HG03439 (cell line): Measurements from ENCODE around the gene TLK1.
"Not testable (repeated sequence)": the region's sequence is repeated elsewhere in the genome, so short reads cannot be mapped to it uniquely, and the experiment has no call there.

Source experiments
- ATAC-seq: cut with Tn5 transposase; IDR thresholded peaks from one replicate; pipeline ENCODE4 v1.9.1; 2021; ENCODE audit warnings: mild to moderate bottlenecking, moderate library complexity; ENCODE audit not compliant: unreplicated experiment

The TLK1 gene

DNA sequence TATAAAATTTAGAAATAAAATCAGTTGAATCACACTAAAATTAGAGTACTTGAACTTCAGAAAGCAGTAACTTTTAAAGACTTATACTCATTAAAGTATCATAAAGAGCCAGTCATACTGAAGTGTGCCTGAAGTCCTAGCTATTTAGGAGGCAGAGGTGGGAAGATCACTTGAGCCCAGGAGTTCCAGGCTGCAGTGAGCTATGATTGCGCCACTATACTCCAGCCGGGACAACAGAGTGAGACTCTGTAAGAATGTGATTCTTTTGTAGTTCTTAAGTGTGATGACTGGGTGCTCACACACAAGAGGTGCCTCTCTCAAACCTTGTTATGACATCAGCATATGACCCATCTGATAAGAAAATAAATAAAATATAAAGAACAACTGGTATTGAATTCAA, 14.6 kb downstream of the TLK1 start:
- ATAC-seq = no peak

DNA sequence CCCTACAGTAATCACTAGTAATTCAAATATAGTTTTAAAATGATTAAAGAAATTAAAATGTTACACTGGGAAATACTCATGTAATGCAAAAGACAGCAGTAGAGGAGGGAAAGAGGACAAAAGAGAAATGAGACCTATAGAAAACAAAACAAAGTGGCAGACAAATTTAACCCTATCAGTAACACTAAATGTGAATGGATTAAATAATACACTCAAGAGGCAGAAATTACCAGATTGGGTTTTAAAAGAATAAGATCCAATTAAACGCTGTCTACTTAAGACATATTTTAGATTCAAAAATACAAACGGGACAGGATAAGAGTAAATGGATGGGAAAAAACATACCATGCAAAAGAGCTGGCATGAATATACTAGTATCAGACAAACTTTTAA, 17.0 kb downstream of the TLK1 start:
- no peak for ATAC-seq

DNA sequence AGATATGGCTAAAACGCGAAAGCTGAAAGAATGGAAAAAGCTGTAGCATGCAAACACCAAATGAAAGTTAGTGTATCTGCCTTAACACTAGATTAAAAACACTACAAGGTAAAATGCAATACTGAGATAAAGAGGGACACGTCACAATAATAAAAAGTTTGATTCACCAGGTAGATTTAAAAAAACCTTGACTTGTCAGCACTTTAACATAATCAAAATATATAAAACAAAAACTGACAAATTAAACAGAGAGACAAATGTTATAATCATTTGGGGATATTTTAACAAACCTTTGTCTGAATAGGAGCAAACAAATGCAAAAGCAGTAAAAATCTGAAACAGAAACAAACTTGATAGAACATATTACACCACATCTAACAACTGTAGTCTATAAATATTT, 18.3 kb downstream of the TLK1 start:
- no peak for ATAC-seq

DNA sequence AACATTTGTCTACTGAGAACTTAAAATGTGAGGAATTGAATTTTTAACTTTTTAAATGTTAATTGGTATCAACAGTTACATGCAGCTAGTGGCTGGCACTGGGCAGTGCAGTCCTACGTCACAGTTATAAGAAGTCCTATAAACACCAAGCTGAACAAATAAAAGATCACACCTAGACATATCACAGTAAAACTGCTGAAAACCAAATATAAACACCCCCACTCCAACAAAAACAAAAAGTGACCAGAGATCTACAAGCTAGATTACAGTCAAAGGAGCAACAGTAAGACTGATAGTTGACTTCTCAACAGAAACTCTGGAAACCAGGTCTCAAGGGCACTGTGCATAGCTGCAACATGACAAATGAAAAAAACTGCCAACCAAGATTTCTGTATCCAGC, 19.4 kb downstream of the TLK1 start:
- ATAC-seq = no peak

DNA sequence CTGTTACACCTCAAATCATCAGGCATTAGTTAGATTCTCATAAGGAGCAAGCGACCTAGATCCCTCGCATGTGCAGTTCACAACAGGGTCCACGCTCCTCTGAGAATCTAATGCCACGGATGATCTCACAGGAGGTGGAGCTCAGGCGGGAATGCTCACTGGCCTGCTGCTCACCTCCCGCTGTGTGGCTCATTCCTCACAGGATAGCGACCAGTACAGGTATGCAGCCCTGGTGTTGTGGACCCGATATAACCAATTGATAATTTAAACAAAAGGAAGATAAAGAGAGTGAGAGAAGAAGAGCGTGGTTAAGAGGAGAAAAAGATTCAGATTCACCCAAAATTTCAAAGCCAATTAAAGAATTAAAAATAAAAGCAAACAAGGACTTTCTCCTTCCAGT, 20.8 kb downstream of the TLK1 start:
- no peak for ATAC-seq

DNA sequence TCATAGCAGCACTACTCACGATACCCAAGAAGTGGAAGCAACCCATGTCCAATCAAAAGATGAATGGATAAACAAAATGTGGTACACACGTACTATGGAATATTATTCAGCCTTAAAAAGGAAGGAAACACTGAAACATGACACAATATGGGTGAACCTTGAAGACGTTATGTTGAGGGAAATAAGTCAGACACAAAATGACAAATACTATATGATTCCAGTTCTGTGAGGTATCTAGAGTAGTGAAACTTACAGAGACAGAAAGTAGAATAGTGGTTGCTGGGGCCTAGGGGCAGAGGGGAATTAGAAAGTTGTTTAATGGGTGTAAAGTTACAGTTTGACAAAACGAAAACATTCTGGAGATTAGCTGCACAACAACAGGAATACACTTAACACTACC, 24.7 kb downstream of the TLK1 start:
- peak; percentile 60 for ATAC-seq

DNA sequence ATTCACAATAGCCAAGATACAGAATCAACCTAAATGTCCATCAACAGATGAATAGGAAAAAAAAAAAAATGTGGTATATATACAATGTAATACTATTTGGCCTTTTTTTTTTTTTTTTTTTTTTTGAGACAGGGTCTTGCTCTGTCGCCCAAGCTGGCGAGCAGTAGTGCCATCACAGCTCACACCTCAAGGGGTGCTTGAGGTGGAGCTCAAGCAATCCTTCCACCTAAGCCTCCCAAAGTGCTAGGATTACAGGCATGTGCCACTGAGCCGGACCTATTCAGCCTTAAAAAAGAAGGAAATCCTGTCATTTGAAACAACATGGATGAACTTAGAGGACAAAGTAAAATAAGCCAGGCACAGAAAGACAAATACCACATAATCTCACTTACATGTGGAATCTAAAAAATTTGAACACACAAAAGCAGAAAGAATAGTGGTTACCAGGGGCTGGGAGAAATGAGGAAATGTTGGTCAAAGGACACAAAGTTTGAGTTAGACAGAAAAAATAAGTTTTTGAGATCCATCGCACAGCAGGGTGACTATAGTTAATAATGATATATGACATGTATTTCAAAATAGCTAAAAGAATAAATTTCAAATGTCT, 26.0 kb downstream of the TLK1 start:
- no peak for ATAC-seq

DNA sequence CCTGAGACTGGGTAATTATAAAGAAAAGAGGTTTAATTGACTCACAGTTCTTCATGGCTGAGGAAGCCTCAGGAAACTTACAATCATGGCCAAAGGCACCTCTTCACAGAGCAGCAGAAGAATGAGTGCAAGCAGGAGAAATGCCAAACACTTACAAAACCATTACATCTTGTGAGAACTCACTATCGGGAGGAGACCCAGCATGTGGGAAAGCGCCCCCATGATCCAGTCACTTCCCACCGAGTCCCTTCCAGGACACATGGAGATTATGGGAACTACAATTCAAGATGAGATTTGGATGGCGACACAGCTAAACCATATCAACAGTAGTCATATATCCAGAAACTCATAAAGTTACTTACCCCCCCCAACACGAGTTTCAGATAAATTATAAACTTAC, 28.6 kb downstream of the TLK1 start:
- ATAC-seq = no peak

DNA sequence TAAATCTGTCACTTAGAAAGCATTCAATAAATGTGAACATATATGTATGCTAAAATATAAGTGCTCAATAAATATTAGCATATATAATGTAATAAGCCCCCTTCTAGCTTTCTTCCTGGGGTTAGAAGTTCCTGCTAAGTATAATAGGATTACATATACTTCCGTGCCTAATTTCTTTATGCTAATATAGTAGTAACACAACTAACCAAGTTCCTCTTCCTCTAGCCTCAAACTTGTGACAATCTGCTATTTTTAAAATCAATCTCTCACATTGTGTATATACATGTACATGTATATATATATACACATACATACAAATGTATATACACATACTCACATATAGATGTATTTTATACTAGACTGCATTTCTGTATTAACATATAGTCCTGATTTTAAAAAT, 32.2 kb downstream of the TLK1 start:
- no peak for ATAC-seq

DNA sequence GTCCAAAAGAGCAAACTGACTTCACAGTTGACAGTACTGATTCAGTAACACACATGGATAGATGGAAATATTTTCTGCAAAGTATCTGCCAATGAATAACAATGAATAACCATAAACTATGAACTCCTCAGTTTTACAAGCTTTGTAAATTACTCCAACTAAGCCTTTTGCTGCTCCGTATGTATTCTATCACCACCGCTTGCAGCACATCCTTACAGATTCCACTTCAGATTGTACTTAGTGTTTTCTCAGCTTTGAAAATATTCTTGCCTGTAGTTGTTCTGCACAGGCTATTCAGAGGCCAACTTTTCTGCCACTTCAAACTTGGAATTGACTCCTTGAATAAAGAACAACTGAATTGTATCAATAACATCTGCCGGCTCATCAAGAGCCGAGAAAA, 36.2 kb downstream of the TLK1 start:
- no peak for ATAC-seq

DNA sequence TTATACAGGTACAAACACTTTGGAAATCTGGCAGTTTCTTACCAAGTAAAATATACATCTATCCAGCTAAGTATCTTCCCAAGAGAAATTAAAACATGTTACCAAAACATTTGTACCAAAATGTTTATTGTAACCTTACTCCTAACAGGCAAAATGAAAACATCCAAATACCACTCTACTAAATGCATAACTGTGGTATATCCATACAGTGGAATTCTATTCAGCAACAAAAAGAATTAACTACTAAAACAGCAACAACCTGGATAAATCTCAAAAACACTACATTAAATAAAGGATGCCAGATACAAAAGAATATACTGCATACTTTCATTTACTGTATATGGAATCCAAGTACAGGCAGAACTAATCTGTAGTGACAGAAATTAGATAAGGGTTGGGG, 51.1 kb downstream of the TLK1 start:
- ATAC-seq = no peak

DNA sequence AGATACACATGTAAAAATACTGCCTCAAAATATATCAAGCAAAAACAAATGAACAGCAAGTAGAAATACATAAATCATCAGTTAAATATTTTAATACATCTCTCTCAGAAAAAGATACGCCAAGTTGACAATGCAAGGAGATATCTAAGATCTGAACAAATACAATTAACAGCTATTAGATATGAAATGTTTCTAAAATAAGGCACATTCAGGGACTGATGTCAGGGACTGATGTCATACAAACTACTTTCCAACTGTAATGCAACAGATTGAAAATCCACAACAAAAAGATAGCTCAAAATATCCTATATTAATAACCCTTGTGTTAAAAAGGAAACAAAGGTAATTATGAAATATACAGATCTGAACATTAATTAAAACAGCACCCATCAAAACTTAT, 51.7 kb downstream of the TLK1 start:
- no peak for ATAC-seq

DNA sequence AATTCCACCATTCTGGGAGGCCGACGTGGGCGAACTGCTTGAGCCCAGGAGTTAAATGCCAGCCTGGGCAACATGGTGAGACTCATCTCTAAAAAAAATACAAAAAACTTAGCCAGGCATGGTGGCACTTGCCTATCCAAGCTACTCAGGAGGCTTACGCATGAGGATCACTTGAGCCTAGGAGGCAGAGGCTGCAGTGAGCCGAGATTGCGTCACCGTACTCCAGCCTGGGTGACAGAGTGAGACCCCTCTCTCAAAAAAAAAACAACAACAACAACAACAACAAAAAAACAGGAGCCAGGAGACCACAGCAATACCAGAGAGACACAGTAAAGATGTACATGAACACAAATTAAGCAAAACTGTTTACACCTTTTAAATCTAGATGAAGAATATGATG, 52.9 kb downstream of the TLK1 start:
- ATAC-seq = no peak

DNA sequence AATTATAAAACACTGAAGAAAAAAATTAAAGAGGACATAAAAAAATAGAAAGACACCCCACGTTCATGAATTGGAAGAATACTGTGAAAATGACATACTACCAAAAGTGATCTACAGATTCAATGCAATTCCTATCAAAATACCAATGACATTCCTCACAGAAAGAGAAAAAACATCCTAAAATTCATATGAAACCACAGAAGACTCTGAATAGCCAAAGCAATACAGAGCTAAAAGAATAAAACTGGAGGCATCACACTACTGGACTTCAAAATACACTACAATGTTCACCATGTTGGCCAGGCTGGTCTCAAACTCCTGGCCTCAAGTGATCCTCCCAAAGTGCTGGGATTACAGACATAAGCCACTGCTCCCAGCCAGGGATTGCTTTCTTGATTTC, 56.3 kb downstream of the TLK1 start:
- ATAC-seq = no peak

DNA sequence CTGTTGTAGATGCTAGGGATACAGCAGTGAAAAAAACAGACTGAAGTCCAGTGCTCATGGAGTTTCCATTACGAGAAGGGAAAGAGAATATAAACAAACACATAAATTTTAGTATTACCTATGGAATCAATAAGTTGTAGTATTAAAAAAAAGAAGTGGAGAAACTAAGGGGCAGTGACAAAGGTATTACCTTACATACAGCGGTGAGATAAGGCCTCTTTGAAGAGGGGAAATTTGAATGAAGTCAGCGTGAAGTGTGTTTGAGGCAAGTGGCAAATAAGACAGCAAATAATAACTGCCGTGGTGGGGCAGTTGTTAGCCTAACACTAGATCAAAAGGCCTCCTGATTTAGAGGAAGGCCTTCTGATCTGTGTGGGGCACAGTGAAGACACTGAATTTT, 57.9 kb downstream of the TLK1 start:
- no peak for ATAC-seq

DNA sequence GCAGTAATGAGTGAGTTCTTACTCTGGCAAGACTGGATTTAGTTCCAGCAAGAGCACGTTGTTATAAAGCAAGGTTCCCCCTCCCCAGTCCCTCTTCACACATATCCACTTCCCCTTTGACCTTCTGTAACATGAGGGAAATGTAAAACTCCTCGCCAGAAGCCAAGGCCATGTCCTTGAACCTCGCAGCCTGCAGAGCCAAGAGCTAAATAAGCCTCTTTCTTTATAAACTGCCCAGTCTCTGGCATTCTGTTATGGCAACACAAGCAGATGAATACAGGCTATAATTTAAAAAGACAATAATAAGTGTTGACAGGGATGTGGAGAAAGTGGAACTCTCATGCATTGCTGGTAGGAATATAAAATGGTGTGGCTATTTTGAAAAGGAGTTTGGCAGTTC, 60.3 kb downstream of the TLK1 start:
- no peak for ATAC-seq

DNA sequence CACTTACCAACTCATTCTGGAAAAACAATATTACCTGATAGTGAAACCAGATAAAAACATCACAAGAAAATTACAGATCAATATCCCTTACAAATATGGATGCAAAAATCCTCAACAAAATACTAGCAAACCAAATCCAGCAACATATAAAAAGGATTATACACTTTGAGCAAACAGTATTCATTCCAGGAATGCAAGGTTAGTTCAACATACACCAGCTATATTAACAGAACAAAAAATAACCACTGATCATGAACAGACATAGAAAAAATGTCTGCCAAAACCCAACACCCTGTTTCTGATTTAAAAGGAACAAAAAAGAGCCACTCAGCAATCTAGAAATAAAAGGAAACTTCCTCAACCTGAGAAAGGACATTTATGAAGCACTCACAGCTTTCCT, 62.1 kb downstream of the TLK1 start:
- ATAC-seq = no peak

DNA sequence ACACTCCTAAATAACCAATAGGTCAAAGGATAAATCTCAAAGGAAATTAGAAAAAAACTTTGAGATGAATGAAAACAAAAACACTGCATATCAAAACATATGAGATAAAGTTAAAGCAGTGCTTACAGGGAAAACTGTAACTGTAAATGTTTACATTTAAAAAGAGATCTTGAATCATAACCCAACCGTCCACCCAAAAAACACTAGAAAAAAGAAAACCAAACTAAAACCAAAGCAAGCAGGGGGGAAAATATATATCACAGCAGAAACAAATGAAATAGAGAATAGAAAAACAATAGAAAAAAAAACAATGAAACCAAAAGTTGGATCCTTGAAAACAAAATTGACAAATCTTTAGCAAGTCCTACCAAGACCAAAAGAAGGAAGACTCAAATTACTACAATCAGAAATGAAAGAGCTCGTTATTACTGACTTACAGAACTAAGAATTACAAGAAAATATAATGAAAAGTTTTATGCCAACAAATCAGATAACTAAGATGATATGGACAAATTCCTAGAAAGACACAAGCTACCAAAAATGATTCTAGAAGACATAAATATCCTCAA, 65.6 kb downstream of the TLK1 start:
- no peak for ATAC-seq

DNA sequence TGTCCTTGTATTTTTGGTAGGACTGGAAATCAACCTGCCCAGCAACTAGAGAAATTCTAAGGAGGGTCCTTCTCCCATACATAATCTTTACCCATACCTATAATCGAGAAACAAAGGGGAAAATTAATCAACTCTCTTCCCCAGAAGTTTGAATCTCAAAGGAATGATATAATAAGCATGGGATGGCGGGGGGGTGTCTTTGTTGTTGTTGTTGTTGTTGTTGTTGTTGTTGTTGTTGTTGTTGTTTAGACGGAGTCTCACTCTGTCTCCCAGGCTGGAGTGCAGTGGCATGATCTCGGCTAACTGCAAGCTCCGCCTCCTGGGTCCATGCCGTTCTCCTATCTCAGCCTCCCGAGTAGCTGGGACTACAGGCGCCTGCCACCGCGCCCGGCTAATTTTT, 69.2 kb downstream of the TLK1 start:
- not testable (repeated sequence) for ATAC-seq

DNA sequence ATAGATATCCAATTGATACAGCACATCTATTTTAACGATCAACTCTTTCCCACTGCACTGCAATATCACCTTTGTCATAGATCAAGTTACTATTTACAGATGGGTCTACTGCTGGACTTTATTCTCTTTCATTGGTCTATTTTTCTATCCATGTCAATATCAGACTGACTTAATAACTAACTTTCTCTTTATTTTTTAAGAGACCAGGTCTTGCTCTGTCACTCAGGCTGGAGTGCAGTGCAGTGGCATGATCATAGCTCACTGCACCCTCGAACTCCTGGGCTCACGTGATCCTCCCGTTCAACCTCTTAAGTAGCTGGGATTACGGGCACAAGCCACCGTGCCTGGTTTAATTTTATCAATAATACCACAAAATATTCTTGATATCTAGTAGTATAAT, 71.2 kb downstream of the TLK1 start:
- ATAC-seq = no peak

DNA sequence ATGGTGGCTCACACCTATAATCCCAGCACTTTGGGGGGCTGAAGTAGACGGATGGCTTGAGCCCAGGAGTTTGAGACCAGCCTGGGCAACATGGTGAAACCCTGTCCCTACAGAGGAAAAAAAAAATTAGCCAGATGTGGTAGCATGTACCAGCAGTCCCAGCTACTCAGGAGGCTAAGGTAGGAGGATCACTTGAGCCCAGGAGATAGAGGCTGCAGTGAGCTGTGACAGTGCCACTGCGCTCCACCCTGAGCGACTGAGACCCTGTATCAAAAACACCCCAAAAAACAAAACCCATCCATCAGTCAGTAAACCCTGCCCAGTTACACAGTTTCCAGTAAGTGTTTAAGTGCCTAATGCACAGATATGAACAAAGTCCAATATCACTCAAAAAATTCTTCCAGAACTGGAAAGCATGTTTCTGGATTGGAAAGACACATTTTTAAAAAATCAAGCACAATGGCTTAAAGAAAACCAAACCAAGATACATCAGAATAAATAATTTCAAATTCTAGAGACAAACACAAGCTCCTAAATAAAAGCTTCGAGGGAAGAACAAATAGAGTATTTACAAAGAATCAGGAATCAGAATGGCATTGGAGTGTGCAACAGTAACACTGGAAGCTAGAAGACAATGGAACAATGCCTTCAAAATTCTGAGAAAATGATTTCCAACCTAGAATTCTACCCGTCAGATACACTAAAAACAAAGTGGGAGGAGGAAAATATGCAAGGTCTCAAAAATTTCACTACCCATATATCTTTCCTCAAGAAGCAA, 72.4 kb downstream of the TLK1 start:
- no peak for ATAC-seq

DNA sequence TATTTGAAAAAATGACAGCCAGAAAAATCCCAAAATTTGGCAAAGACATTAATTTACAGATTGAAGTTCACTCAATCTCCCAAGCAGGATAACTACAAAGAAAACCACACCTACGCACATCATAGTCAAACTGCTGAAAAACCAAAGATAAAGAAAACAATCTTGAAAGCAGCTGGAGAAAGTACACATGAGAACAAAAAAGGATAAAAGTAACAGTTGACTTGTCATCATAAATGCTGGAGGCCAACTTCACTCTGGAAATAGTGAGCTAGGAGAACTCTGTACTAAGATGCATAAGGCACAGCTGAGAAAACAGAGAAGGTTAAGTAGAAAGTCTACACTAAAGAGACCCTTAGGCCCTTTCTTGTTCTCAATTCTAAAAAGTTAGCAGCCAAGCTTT, 73.1 kb downstream of the TLK1 start:
- no peak for ATAC-seq
